K562 (cell line): Measurements from ENCODE around the gene OR13A1. TPM values are rescaled to one million over a fixed set of nuclear protein-coding genes. Genes with fewer than 3 reads are reported as not detected.

Experiments
- ATAC-seq: fragments of 200-7000 bp; cut with Tn5 transposase; 3 replicates; pipeline ENCODE4 v1.9.1; 2020; ENCODE audit warnings: moderate library complexity
- Bru-seq: library from RNA; stranded (reverse); fragments of 400-500 nt; gene quantifications from one replicate; lab custom pipeline; 2021; lab: Mats Ljungman, UMichigan
- BruChase-seq, 2 experiments: library from RNA; stranded (reverse); fragments of 400-500 nt; gene quantifications; one replicate each; lab custom pipeline; 2021; lab: Mats Ljungman, UMichigan
- BruUV-seq: library from RNA; stranded (reverse); fragments of 400-500 nt; replicated peaks from 2 replicates; lab custom pipeline; 2021; lab: Mats Ljungman, UMichigan
- CTCF ChIA-PET: fragments of 300-600 bp; formaldehyde crosslinking; extraction: SDS; loops from one replicate; lab custom pipeline; 2021; ENCODE audit warnings: low intra/inter-chr PET ratio; lab: Yijun Ruan, JAX
- POLR2A ChIA-PET: fragments of 300-600, 350-650 bp; sonication (Branson Sonifier 250); formaldehyde crosslinking; extraction: SDS; loops from one replicate; lab custom pipeline; 2021; ENCODE audit warnings: antibody characterized with exemption, inconsistent platforms; lab: Yijun Ruan, JAX
- DNase-seq, 4 experiments: peaks; one replicate each; pipeline versions ENCODE4 v3.0.0 to v3.0.0-alpha.2; 2011 to 2018; ENCODE audit warnings: low spot score in 3 of 4, mixed read lengths in 3 of 4; ENCODE audit errors: extremely low read depth in 1 of 4
- FAIRE-seq: peaks from 2 replicates; lab custom pipeline; 2011; peaks lifted over from hg19 to GRCh38; lab: Jason Lieb, UNC
- H2AFZ ChIP-seq: 2 replicates; pipeline ENCODE4 v1.6.0; 2011; ENCODE audit warnings: low read depth, low read length, control low read depth, inconsistent platforms
- H3K27ac ChIP-seq: fragments of 200-600 bp; 3 replicates; pipeline ENCODE4 v1.8.0; 2011; ENCODE audit warnings: low read depth, mild to moderate bottlenecking, control low read depth, inconsistent platforms, low read length, moderate library complexity, mixed read lengths; ENCODE audit errors: extremely low read depth
- H3K27me3 ChIP-seq, 2 experiments: fragments of 300-600 bp in 1 of 2; 2 replicates in 1 of 2; 3 replicates in 1 of 2; pipeline versions ENCODE4 v1.6.0 to v1.8.0; 2011; ENCODE audit warnings: inconsistent platforms in 2 of 2, low read length in 2 of 2, mild to moderate bottlenecking in 1 of 2, mixed read lengths in 1 of 2, moderate library complexity in 1 of 2; ENCODE audit not compliant: control insufficient read depth in 2 of 2, insufficient read depth in 2 of 2
- H3K36me3 ChIP-seq: fragments of 300-600 bp; 3 replicates; pipeline ENCODE4 v1.8.0; 2011; ENCODE audit warnings: mild to moderate bottlenecking, low read length, inconsistent platforms; ENCODE audit not compliant: control insufficient read depth, insufficient read depth
- H3K4me1 ChIP-seq, 2 experiments: fragments of 200-600 bp in 1 of 2; replicated peaks in 1 of 2; 2 replicates in 1 of 2; 3 replicates in 1 of 2; pipeline versions ENCODE4 v1.5.1 to v1.8.0; 2011; ENCODE audit warnings: inconsistent platforms in 2 of 2, low read length in 2 of 2, mild to moderate bottlenecking in 1 of 2, mixed read lengths in 1 of 2, moderate library complexity in 1 of 2; ENCODE audit not compliant: control insufficient read depth in 2 of 2, insufficient read depth in 2 of 2
- H3K4me2 ChIP-seq: 2 replicates; pipeline ENCODE4 v1.6.1; 2011; ENCODE audit warnings: low read length, control low read depth, inconsistent platforms, mixed read lengths; ENCODE audit not compliant: insufficient read depth
- H3K4me3 ChIP-seq: fragments of 200-600 bp; sonication (generic), shearing (Covaris generic); 2 replicates; pipeline ENCODE4 v1.5.1; 2016; ENCODE audit warnings: control low read depth, inconsistent platforms
- H3K79me2 ChIP-seq: fragments of 200-600 bp; 3 replicates; pipeline ENCODE4 v1.8.0; 2011; ENCODE audit warnings: low read length, inconsistent platforms; ENCODE audit not compliant: control insufficient read depth, insufficient read depth
- H3K9ac ChIP-seq, 2 experiments: 2 replicates each; pipeline versions ENCODE4 v1.6.0 to v1.6.1; 2011; ENCODE audit warnings: low read depth in 2 of 2, low read length in 2 of 2, control low read depth in 1 of 2, inconsistent platforms in 1 of 2, mild to moderate bottlenecking in 1 of 2, mixed read lengths in 1 of 2; ENCODE audit not compliant: insufficient read depth in 1 of 2
- H3K9me1 ChIP-seq: one replicate; pipeline ENCODE4 v1.6.0; 2011; ENCODE audit warnings: inconsistent platforms, mild to moderate bottlenecking, low read length, moderate library complexity; ENCODE audit not compliant: control insufficient read depth, insufficient read depth
- H3K9me3 ChIP-seq: replicated peaks from 2 replicates; pipeline ENCODE4 v1.5.1; 2011; ENCODE audit warnings: low read depth, low read length, inconsistent platforms; ENCODE audit not compliant: control insufficient read depth, insufficient read depth
- H4K20me1 ChIP-seq: replicated peaks from 2 replicates; pipeline ENCODE4 v1.6.1; 2011; ENCODE audit warnings: low read length, inconsistent platforms, mixed read lengths; ENCODE audit not compliant: control insufficient read depth, insufficient read depth
- ATF7 ChIP-seq: fragments of 450-650 bp; IDR thresholded peaks from 2 replicates; pipeline ENCODE4 v1.7.1; 2014; ENCODE audit warnings: mild to moderate bottlenecking, moderate library complexity
- CXXC5 ChIP-seq: fragments of 250-450 bp; sonication (Bioruptor Pico); IDR thresholded peaks from 2 replicates; pipeline ENCODE4 v1.8.0; 2022; ENCODE audit warnings: inconsistent platforms, mild to moderate bottlenecking, moderate library complexity
- DNMT1 ChIP-seq: fragments of 450-650 bp; IDR thresholded peaks from 2 replicates; pipeline ENCODE4 v1.6.1; 2016; ENCODE audit warnings: antibody characterized with exemption, mild to moderate bottlenecking
- GATAD2B ChIP-seq: fragments of 450-650 bp; IDR thresholded peaks from 2 replicates; pipeline ENCODE4 v1.6.1; 2017; ENCODE audit warnings: mild to moderate bottlenecking, borderline replicate concordance
- GTF2A2 ChIP-seq: IDR thresholded peaks from 2 replicates; pipeline ENCODE4 v1.6.1; 2016; ENCODE audit warnings: mild to moderate bottlenecking, missing genetic modification characterization, missing compliant biosample characterization
- HMG20A ChIP-seq: fragments of 450-650 bp; formaldehyde crosslinking; conservative IDR thresholded peaks from 2 replicates; pipeline ENCODE4 v1.4.0; 2020; ENCODE audit warnings: mild to moderate bottlenecking, mixed read lengths
- HMG20B ChIP-seq: fragments of 250-450 bp; sonication (Bioruptor Pico); IDR thresholded peaks from 2 replicates; pipeline ENCODE4 v1.5.0; 2021; ENCODE audit warnings: mild to moderate bottlenecking
- ILK ChIP-seq: fragments of 450-650 bp; IDR thresholded peaks from 2 replicates; pipeline ENCODE4 v1.6.1; 2016; ENCODE audit warnings: missing genetic modification characterization, low read depth, mild to moderate bottlenecking, missing compliant biosample characterization, moderate library complexity, borderline replicate concordance
- JUNB ChIP-seq: fragments of 450-650 bp; formaldehyde crosslinking; conservative IDR thresholded peaks from 2 replicates; pipeline ENCODE4 v1.4.0; 2020; ENCODE audit warnings: mild to moderate bottlenecking
- JUND ChIP-seq, 2 experiments: IDR thresholded peaks; 2 replicates in 1 of 2; 3 replicates in 1 of 2; pipeline ENCODE4 v1.6.1; 2011; ENCODE audit warnings: borderline replicate concordance in 2 of 2, low read depth in 2 of 2, low read length in 2 of 2, improper control_type of control experiment in 1 of 2, missing biosample characterization in 1 of 2, missing genetic modification characterization in 1 of 2, missing genetic modification reagents in 1 of 2
- RCOR1 ChIP-seq, 2 experiments: IDR thresholded peaks; 2 replicates each; pipeline ENCODE4 v1.6.1; 2012; ENCODE audit warnings: low read depth in 2 of 2, low read length in 2 of 2, borderline replicate concordance in 1 of 2, improper control_type of control experiment in 1 of 2
- ZC3H4 ChIP-seq: sonication (generic); formaldehyde crosslinking; IDR thresholded peaks from 2 replicates; pipeline ENCODE4 v1.9.0; 2021; ENCODE audit warnings: missing genetic modification reagents, borderline replicate concordance
- ZNF23 ChIP-seq: fragments of 250-450 bp; sonication (Bioruptor Pico); IDR thresholded peaks from 2 replicates; pipeline ENCODE4 v1.4.0; 2020; ENCODE audit warnings: mild to moderate bottlenecking
- ZNF764 ChIP-seq: fragments of 250-450 bp; sonication (Bioruptor Pico); IDR thresholded peaks from 2 replicates; pipeline ENCODE4 v1.4.0; 2020; ENCODE audit warnings: low read depth, mild to moderate bottlenecking, moderate library complexity
- WGBS: fragments of 100-300 bp; shearing (Covaris generic); methylation state at CpG from one replicate; pipeline ENCODE4 v1.1.6; 2016; ENCODE audit warnings: low coverage, mixed read lengths; ENCODE audit not compliant: insufficient coverage; ENCODE audit errors: missing lambda C conversion rate; 5-methylcytosine and 5-hydroxymethylcytosine counted together
- in situ Hi-C: fragments of 300-500 bp; cut with MboI; formaldehyde crosslinking; loops from 4 replicates; pipeline ENCODE4 v1.15.0; 2018; ENCODE audit warnings: inconsistent platforms, mixed read lengths
- intact Hi-C: fragments of 100-400 bp; cut with micrococcal nuclease; formaldehyde crosslinking; loops from 2 replicates; pipeline ENCODE4 v1.14.2; 2022
- long read RNA-seq, 3 experiments: library from polyadenylated mRNA in 2 of 3; library from RNA in 1 of 3; unstranded in 2 of 3; stranded (forward) in 1 of 3; transcript quantifications; one replicate each; pipeline ENCODE4 v2.0.0, GENCODE V29; 2019 to 2022
- polyA minus RNA-seq, 3 experiments: library from RNA; depleted of rRNA, polyadenylated mRNA; stranded (reverse); fragments of >200 nt; gene quantifications; 2 replicates each; pipeline ENCODE4 v1.2.3, GENCODE V29; 2011
- polyA plus RNA-seq, 8 experiments: library from polyadenylated mRNA; depleted of rRNA in 4 of 8; stranded (reverse) in 5 of 8; unstranded in 3 of 8; fragments of >200 nt; fragmentation: Nextera tagmentation in 2 of 8; fragmentation: Illumina TruSeq in 1 of 8; extraction: Ambion mirVana in 2 of 8; extraction: Trizol in 1 of 8; gene quantifications; 2 replicates each; pipeline versions ENCODE4 v1.2.1 to v1.2.3, GENCODE V29; 2011 to 2014; ENCODE audit warnings: inconsistent platforms in 1 of 8, missing spikeins in 1 of 8
- total RNA-seq, 7 experiments: library from RNA; depleted of rRNA in 6 of 7; stranded (reverse); fragments of >200 nt in 6 of 7; fragmentation: Illumina TruSeq in 2 of 7; extraction: Trizol in 2 of 7; gene quantifications; 2 replicates each; pipeline versions ENCODE4 v1.2.1 to v1.2.3, GENCODE V29; 2011 to 2021; ENCODE audit warnings: low replicate concordance in 1 of 7
- TF ChIP-seq, protein P1 (sequence below): fragments of 250-450 bp; sonication (Bioruptor Pico); IDR thresholded peaks from 2 replicates; pipeline ENCODE4 v1.9.0; 2021; ENCODE audit warnings: mild to moderate bottlenecking, inconsistent platforms

OR13A1 gene, protein sequence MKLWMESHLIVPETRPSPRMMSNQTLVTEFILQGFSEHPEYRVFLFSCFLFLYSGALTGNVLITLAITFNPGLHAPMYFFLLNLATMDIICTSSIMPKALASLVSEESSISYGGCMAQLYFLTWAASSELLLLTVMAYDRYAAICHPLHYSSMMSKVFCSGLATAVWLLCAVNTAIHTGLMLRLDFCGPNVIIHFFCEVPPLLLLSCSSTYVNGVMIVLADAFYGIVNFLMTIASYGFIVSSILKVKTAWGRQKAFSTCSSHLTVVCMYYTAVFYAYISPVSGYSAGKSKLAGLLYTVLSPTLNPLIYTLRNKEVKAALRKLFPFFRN
- total RNA-seq (2011; cell fraction: chromatin; rRNA removed; ENCODE audit: low replicate concordance): not detected in 2 replicates
- total RNA-seq (2011; cell fraction: nucleolus; rRNA removed): not detected in 2 replicates
- total RNA-seq (2011; cell fraction: nucleoplasm; rRNA removed): 0.22 TPM in 1 of 2 replicates, not detected in the other
- not detected in 2 replicates for total RNA-seq (2014; rRNA removed)
- total RNA-seq (2014; rRNA removed; fragmentation: Illumina TruSeq; extraction: Trizol): not detected in 2 replicates
- total RNA-seq (2015; rRNA removed; fragmentation: Illumina TruSeq; extraction: Trizol): 0.11 TPM in 1 of 2 replicates, not detected in the other
- 0.07 and 0.13 TPM in 2 replicates for total RNA-seq (2021)
- 0.06 and 0.08 TPM in 2 replicates for polyA plus RNA-seq (2011; rRNA removed)
- 0.01 and 0.19 TPM in 2 replicates for polyA plus RNA-seq (2011; cell fraction: cytosol; rRNA removed)
- 0.17 and 0.20 TPM in 2 replicates for polyA plus RNA-seq (2011; cell fraction: nucleus; rRNA removed)
- polyA plus RNA-seq (2012): 0.12 and 0.17 TPM in 2 replicates
- 0.06 TPM in 1 of 2 replicates, not detected in the other for polyA plus RNA-seq (2014; fragmentation: Illumina TruSeq; extraction: Trizol)
- polyA plus RNA-seq (2014; fragmentation: Nextera tagmentation; extraction: Ambion mirVana): under 1 TPM; 0.03 to 0.10 TPM
- polyA plus RNA-seq (2014; rRNA removed): 0.04 TPM in 1 of 2 replicates, not detected in the other
- not detected in 2 replicates for polyA minus RNA-seq (2011; rRNA and poly(A)+ RNA removed)
- not detected in 2 replicates for polyA minus RNA-seq (2011; cell fraction: cytosol; rRNA and poly(A)+ RNA removed)
- polyA minus RNA-seq (2011; cell fraction: nucleus; rRNA and poly(A)+ RNA removed): 0.13 TPM in 1 of 2 replicates, not detected in the other
- percentile 15 among the genes with signal in this experiment for Bru-seq, nascent RNA
- BruChase-seq, experiment 1, labeled RNA remaining after a 2-hour chase: percentile 27 among the genes with signal in this experiment
- BruChase-seq, experiment 2, labeled RNA remaining after a 6-hour chase: percentile 29 among the genes with signal in this experiment
- long read RNA-seq, experiment 1: 0 reads
- long read RNA-seq, experiment 2: 0 reads
- long read RNA-seq, experiment 3: 0 reads

DNA sequence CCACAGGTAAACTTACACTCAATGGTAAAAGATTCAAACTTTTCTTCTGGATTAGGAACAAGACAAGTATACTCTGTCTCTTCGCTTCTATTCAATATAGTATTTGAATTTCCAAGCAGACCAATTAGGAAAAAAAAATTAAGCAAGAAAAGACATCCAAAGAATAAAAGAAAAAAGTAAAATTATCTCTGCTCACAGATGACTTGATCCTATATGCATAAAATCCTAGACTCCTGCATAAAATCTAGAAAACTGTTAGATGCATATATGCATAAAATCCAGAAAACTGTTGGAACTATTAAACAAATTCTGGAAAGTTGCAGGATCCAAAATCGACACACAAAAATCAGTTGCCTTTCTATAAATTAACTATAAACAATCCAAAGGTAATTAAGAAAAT is at the start of gene OR13A1:
Gene OR13A1, minus strand, starts transcription at position 101 of the 400 bp plus-strand sequence. CDS start 11,186 bp downstream, outside the sequence.
- no peak within 1 kb of the TSS for H3K9ac ChIP-seq
- no peak within 1 kb of the TSS for H2AFZ ChIP-seq
- H3K9me3 ChIP-seq: no peaks in the 10 kb centered on the region
- ATAC-seq (no peak), FAIRE-seq (no peak), DNase-seq (no peak)
- no peaks in the 10 kb centered on the region for H4K20me1 ChIP-seq
- POLR2A ChIA-PET: no interaction called here
- in situ Hi-C loops (no loop called here), intact Hi-C loops (no loop called here)
- H3K9me1 ChIP-seq: no peaks in the 10 kb centered on the region
- H3K27ac ChIP-seq: no peak within 1 kb of the TSS
- H3K4me3 ChIP-seq: no peak within 1 kb of the TSS
- WGBS: 20% methylated on average over 2 of the region's 2 CpGs
- CTCF ChIA-PET: no interaction called here
- no peaks in the 10 kb centered on the region for H3K36me3 ChIP-seq
- no peaks in the 10 kb centered on the region for H3K79me2 ChIP-seq
- no peak within 1 kb of the TSS for H3K4me2 ChIP-seq
- no peaks in the 10 kb centered on the region for H3K4me1 ChIP-seq
- BruUV-seq: no TSS peak
- no peak for TF ChIP-seq JUNB (CRISPR knock-in tag)
- no peak for TF ChIP-seq HMG20B (CRISPR knock-in tag)
- TF ChIP-seq DNMT1: no peak
- no peak for TF ChIP-seq ZNF23 (CRISPR knock-in tag)
- no peak for TF ChIP-seq ZC3H4 (CRISPR knock-in tag)
- TF ChIP-seq HMG20A (CRISPR knock-in tag): no peak
- TF ChIP-seq, protein P1, sequence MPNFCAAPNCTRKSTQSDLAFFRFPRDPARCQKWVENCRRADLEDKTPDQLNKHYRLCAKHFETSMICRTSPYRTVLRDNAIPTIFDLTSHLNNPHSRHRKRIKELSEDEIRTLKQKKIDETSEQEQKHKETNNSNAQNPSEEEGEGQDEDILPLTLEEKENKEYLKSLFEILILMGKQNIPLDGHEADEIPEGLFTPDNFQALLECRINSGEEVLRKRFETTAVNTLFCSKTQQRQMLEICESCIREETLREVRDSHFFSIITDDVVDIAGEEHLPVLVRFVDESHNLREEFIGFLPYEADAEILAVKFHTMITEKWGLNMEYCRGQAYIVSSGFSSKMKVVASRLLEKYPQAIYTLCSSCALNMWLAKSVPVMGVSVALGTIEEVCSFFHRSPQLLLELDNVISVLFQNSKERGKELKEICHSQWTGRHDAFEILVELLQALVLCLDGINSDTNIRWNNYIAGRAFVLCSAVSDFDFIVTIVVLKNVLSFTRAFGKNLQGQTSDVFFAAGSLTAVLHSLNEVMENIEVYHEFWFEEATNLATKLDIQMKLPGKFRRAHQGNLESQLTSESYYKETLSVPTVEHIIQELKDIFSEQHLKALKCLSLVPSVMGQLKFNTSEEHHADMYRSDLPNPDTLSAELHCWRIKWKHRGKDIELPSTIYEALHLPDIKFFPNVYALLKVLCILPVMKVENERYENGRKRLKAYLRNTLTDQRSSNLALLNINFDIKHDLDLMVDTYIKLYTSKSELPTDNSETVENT (CRISPR knock-in tag): no peak
- no peak for TF ChIP-seq ZNF764 (CRISPR knock-in tag)
- no peak for TF ChIP-seq GATAD2B
- no peak for TF ChIP-seq ILK (tag)
- TF ChIP-seq GTF2A2 (tag): no peak
- no peak for TF ChIP-seq RCOR1 (IDR thresholded peaks at IDR 0.05; ENCODE audit: borderline replicate concordance in 1 of 2, low read depth in 2 of 2, low read length in 2 of 2)
- TF ChIP-seq CXXC5 (CRISPR knock-in tag): no peak
- TF ChIP-seq JUND (IDR thresholded peaks at IDR 0.05; ENCODE audit: borderline replicate concordance, low read depth, low read length): no peak
- no peak for TF ChIP-seq JUND (tag; IDR thresholded peaks at IDR 0.05; ENCODE audit: borderline replicate concordance, low read depth, low read length)
- no peak for TF ChIP-seq ATF7
- H3K27me3 ChIP-seq: no peaks in the 10 kb centered on the region
